RWPE2 (cell line): ENCODE data around the gene GAGE12J.
"Not testable (repeated sequence)": the region's sequence is repeated elsewhere in the genome, so short reads cannot be mapped to it uniquely, and the experiment has no call there.

ENCODE experiments used
- ATAC-seq: fragments of 200-7000 bp; cut with Tn5 transposase; 3 replicates; pipeline ENCODE4 v1.9.1; 2021; ENCODE audit warnings: low read depth
- DNase-seq: peaks from one replicate; pipeline ENCODE4 v3.0.0-alpha.2; 2020; ENCODE audit warnings: low spot score
- H3K27ac ChIP-seq: fragments of 450-650 bp; 2 replicates; pipeline ENCODE4 v1.5.1; 2017; ENCODE audit warnings: mild to moderate bottlenecking; ENCODE audit not compliant: poor library complexity, severe bottlenecking
- H3K27me3 ChIP-seq: fragments of 250-450 bp; sonication (Bioruptor Pico); 2 replicates; pipeline ENCODE4 v1.5.1; 2021; ENCODE audit warnings: mild to moderate bottlenecking, moderate library complexity; ENCODE audit not compliant: insufficient read depth, poor library complexity, severe bottlenecking
- H3K36me3 ChIP-seq: fragments of 250-450 bp; sonication (Bioruptor Pico); 2 replicates; pipeline ENCODE4 v1.5.1; 2020; ENCODE audit warnings: low read depth, mild to moderate bottlenecking, moderate library complexity
- H3K4me1 ChIP-seq: fragments of 250-450 bp; sonication (Bioruptor Pico); 2 replicates; pipeline ENCODE4 v1.5.1; 2021; ENCODE audit warnings: mild to moderate bottlenecking, moderate library complexity; ENCODE audit not compliant: insufficient read depth, poor library complexity, severe bottlenecking
- H3K4me3 ChIP-seq: fragments of 250-450 bp; sonication (Bioruptor Pico); 2 replicates; pipeline ENCODE4 v1.5.1; 2021; ENCODE audit warnings: mild to moderate bottlenecking, moderate library complexity; ENCODE audit not compliant: severe bottlenecking
- H3K9me3 ChIP-seq: fragments of 250-450 bp; sonication (Bioruptor Pico); 2 replicates; pipeline ENCODE4 v1.5.1; 2021; ENCODE audit warnings: mild to moderate bottlenecking, moderate library complexity; ENCODE audit not compliant: severe bottlenecking
- CTCF ChIP-seq: fragments of 450-650 bp; IDR thresholded peaks from one replicate; pipeline ENCODE4 v1.5.1; 2017; ENCODE audit warnings: mild to moderate bottlenecking, moderate library complexity; ENCODE audit not compliant: poor library complexity, severe bottlenecking

The GAGE12J gene

GRCh38 chrX:49321737-49322136, at the start of gene GAGE12J:
TSS of gene GAGE12J (plus strand) at chrX:49322037. CDS start at chrX:49323194, 1,157 bp downstream.
- not testable (repeated sequence) for ATAC-seq

GRCh38 chrX:49272421-49272820, 49.4 kb upstream of the GAGE12J start:
- Histone ChIP-seq H3K36me3 (no peaks in the 10 kb centered on the region), H3K27me3 (no peaks in the 10 kb centered on the region), H3K9me3 (no peaks in the 10 kb centered on the region), H3K27ac (no peak overlapping the region), H3K4me3 (no peak overlapping the region), H3K4me1 (peaks cover 3% of the 10 kb centered on the region)
- DNase-seq (no peak), ATAC-seq (no peak)
- no peak for TF ChIP-seq CTCF

More at GRCh38 chrX:49321737-49322136, at the start of gene GAGE12J:
- DNase-seq, H3K4me1 ChIP-seq, H3K36me3 ChIP-seq, H3K9me3 ChIP-seq, H3K27me3 ChIP-seq, H3K27ac ChIP-seq, H3K4me3 ChIP-seq: not testable (repeated sequence)

- Histone ChIP-seq H3K9me3 (no peaks in the 10 kb centered on the region), H3K4me3 (no peak overlapping the region), H3K27me3 (no peaks in the 10 kb centered on the region), H3K27ac (no peak overlapping the region), H3K4me1 (peaks cover 3% of the 10 kb centered on the region), H3K36me3 (no peaks in the 10 kb centered on the region)
- ATAC-seq, result no peak
- TF ChIP-seq CTCF, result no peak
- DNase-seq, result no peak
Observed at GRCh38 chrX:49273181-49273727, 48.6 kb upstream of the GAGE12J start.

- DNase-seq (no peak), ATAC-seq (no peak)
- H3K4me1 ChIP-seq, result no peaks in the 10 kb centered on the region
- no peaks in the 10 kb centered on the region for H3K36me3 ChIP-seq
- H3K27ac ChIP-seq, result no peak overlapping the region
- TF ChIP-seq CTCF, result no peak
- no peaks in the 10 kb centered on the region for H3K27me3 ChIP-seq
- no peaks in the 10 kb centered on the region for H3K9me3 ChIP-seq
- H3K4me3 ChIP-seq, result no peak overlapping the region
Observed at GRCh38 chrX:49276207-49276606, 45.6 kb upstream of the GAGE12J start.

GRCh38 chrX:49276671-49277534, 44.9 kb upstream of the GAGE12J start:
- Histone ChIP-seq H3K36me3 (no peaks in the 10 kb centered on the region), H3K4me3 (no peak overlapping the region), H3K4me1 (no peaks in the 10 kb centered on the region), H3K9me3 (no peaks in the 10 kb centered on the region), H3K27ac (no peak overlapping the region), H3K27me3 (no peaks in the 10 kb centered on the region)
- TF ChIP-seq CTCF, result no peak
- ATAC-seq (no peak), DNase-seq (no peak)
